H9 (cell line): ENCODE results near the gene CACNA2D3. TPM values are rescaled to one million over a fixed set of nuclear protein-coding genes. Genes with fewer than 3 reads are reported as not detected.

Experiments
- DNase-seq: peaks from one replicate; pipeline ENCODE4 v3.0.0-alpha.2; 2017
- H2AFZ ChIP-seq: one replicate; pipeline ENCODE4 v1.6.1; 2013; ENCODE audit warnings: mild to moderate bottlenecking, low read length, control low read depth, moderate library complexity
- H2AK5ac ChIP-seq: 2 replicates; pipeline ENCODE4 v1.6.1; 2013; ENCODE audit warnings: low read length, control low read depth, mixed read lengths; ENCODE audit not compliant: insufficient read length
- H2BK120ac ChIP-seq: one replicate; pipeline ENCODE4 v1.6.1; 2013; ENCODE audit warnings: low read depth, mild to moderate bottlenecking, low read length, control low read depth, inconsistent platforms; ENCODE audit not compliant: poor library complexity, severe bottlenecking
- H2BK12ac ChIP-seq: 2 replicates; pipeline ENCODE4 v1.6.1; 2013; ENCODE audit warnings: low read length, control low read depth, mixed read lengths, low read depth; ENCODE audit not compliant: insufficient read length
- H2BK15ac ChIP-seq: 2 replicates; pipeline ENCODE4 v1.6.1; 2013; ENCODE audit warnings: low read depth, low read length, control low read depth
- H2BK20ac ChIP-seq: one replicate; pipeline ENCODE4 v1.6.1; 2013; ENCODE audit warnings: low read depth, mild to moderate bottlenecking, low read length, control low read depth, inconsistent platforms; ENCODE audit not compliant: poor library complexity, severe bottlenecking
- H2BK5ac ChIP-seq: 2 replicates; pipeline ENCODE4 v1.6.1; 2013; ENCODE audit warnings: low read length, control low read depth, mixed read lengths; ENCODE audit not compliant: insufficient read length
- H3K14ac ChIP-seq: 2 replicates; pipeline ENCODE4 v1.6.1; 2013; ENCODE audit warnings: low read length, control low read depth; ENCODE audit not compliant: insufficient read depth
- H3K18ac ChIP-seq: 2 replicates; pipeline ENCODE4 v1.6.1; 2013; ENCODE audit warnings: low read depth, mild to moderate bottlenecking, mixed read lengths, low read length, control low read depth; ENCODE audit not compliant: insufficient read length
- H3K23ac ChIP-seq: 2 replicates; pipeline ENCODE4 v1.6.1; 2013; ENCODE audit warnings: low read length, control low read depth, mixed read lengths, low read depth; ENCODE audit not compliant: insufficient read length
- H3K23me2 ChIP-seq: 2 replicates; pipeline ENCODE4 v1.6.1; 2013; ENCODE audit warnings: low read depth, mild to moderate bottlenecking, mixed read lengths, low read length, control low read depth; ENCODE audit not compliant: insufficient read length, poor library complexity, severe bottlenecking
- H3K27ac ChIP-seq: 2 replicates; pipeline ENCODE4 v1.5.1; 2013; ENCODE audit warnings: low read length, control low read depth, mixed read lengths, low read depth; ENCODE audit not compliant: insufficient read length
- H3K27me3 ChIP-seq: 2 replicates; pipeline ENCODE4 v1.6.1; 2013; ENCODE audit warnings: low read length, control low read depth, inconsistent platforms; ENCODE audit not compliant: insufficient read depth
- H3K4ac ChIP-seq: 2 replicates; pipeline ENCODE4 v1.6.1; 2013; ENCODE audit warnings: low read depth, mild to moderate bottlenecking, control low read depth, inconsistent platforms, low read length, moderate library complexity
- H3K4me1 ChIP-seq: 2 replicates; pipeline ENCODE4 v1.6.1; 2013; ENCODE audit warnings: low read length, control low read depth, inconsistent platforms; ENCODE audit not compliant: insufficient read depth
- H3K4me2 ChIP-seq: 2 replicates; pipeline ENCODE4 v1.6.1; 2013; ENCODE audit warnings: low read length, control low read depth, mixed read lengths; ENCODE audit not compliant: insufficient read length, insufficient read depth
- H3K56ac ChIP-seq: 2 replicates; pipeline ENCODE4 v1.6.1; 2013; ENCODE audit warnings: low read depth, mild to moderate bottlenecking, mixed read lengths, low read length, control low read depth; ENCODE audit not compliant: insufficient read length
- H3K79me1 ChIP-seq: 2 replicates; pipeline ENCODE4 v1.6.1; 2013; ENCODE audit warnings: low read depth, mild to moderate bottlenecking, moderate library complexity, low read length, control low read depth, inconsistent platforms; ENCODE audit not compliant: insufficient read depth, poor library complexity, severe bottlenecking
- H3K79me2 ChIP-seq: 2 replicates; pipeline ENCODE4 v1.6.1; 2013; ENCODE audit warnings: low read length, control low read depth, inconsistent platforms; ENCODE audit not compliant: insufficient read depth
- H3K9ac ChIP-seq: 2 replicates; pipeline ENCODE4 v1.6.1; 2013; ENCODE audit warnings: low read length, control low read depth, mixed read lengths; ENCODE audit not compliant: insufficient read length; ENCODE audit errors: extremely low read depth
- H3K9me3 ChIP-seq: one replicate; pipeline ENCODE4 v1.6.1; 2013; ENCODE audit warnings: low read depth, low read length, inconsistent platforms; ENCODE audit not compliant: control insufficient read depth
- H3T11ph ChIP-seq: one replicate; pipeline ENCODE4 v1.6.1; 2013; ENCODE audit warnings: mild to moderate bottlenecking, low read length, control low read depth, inconsistent platforms
- H4K20me1 ChIP-seq: one replicate; pipeline ENCODE4 v1.6.1; 2013; ENCODE audit not compliant: control insufficient read depth, insufficient read length, insufficient read depth
- H4K5ac ChIP-seq: 2 replicates; pipeline ENCODE4 v1.6.1; 2013; ENCODE audit warnings: low read depth, mild to moderate bottlenecking, mixed read lengths, low read length, control low read depth; ENCODE audit not compliant: insufficient read length
- H4K8ac ChIP-seq: replicated peaks from 2 replicates; pipeline ENCODE4 v1.6.1; 2013; ENCODE audit warnings: low read length, control low read depth, mixed read lengths, low read depth; ENCODE audit not compliant: insufficient read length
- H4K91ac ChIP-seq: 2 replicates; pipeline ENCODE4 v1.6.1; 2013; ENCODE audit warnings: low read depth, mild to moderate bottlenecking, moderate library complexity, mixed read lengths, low read length, control low read depth; ENCODE audit not compliant: insufficient read length
- H3K27ac Mint-ChIP-seq, 3 experiments: 2 replicates in 2 of 3; 3 replicates in 1 of 3; pipeline ENCODE4 v1.8.0; 2020 to 2021; ENCODE audit warnings: mixed read lengths in 3 of 3, mild to moderate bottlenecking in 1 of 3, moderate library complexity in 1 of 3
- H3K27me3 Mint-ChIP-seq: 2 replicates; pipeline ENCODE4 v1.8.0; 2021; ENCODE audit warnings: low read depth, mild to moderate bottlenecking, moderate library complexity, mixed read lengths
- H3K36me3 Mint-ChIP-seq, 3 experiments: 2 replicates in 2 of 3; 3 replicates in 1 of 3; pipeline ENCODE4 v1.8.0; 2020 to 2021; ENCODE audit warnings: low read depth in 3 of 3, mixed read lengths in 3 of 3; ENCODE audit not compliant: insufficient read depth in 1 of 3
- H3K4me1 Mint-ChIP-seq, 2 experiments: 2 replicates each; pipeline ENCODE4 v1.8.0; 2020; ENCODE audit warnings: mixed read lengths in 2 of 2
- H3K4me3 Mint-ChIP-seq, 2 experiments: 2 replicates in 1 of 2; 3 replicates in 1 of 2; pipeline ENCODE4 v1.8.0; 2020 to 2021; ENCODE audit warnings: mild to moderate bottlenecking in 2 of 2, mixed read lengths in 2 of 2, moderate library complexity in 1 of 2
- H3K9me3 Mint-ChIP-seq, 2 experiments: 2 replicates in 1 of 2; 3 replicates in 1 of 2; pipeline ENCODE4 v1.8.0; 2020; ENCODE audit warnings: mild to moderate bottlenecking in 2 of 2, mixed read lengths in 2 of 2, moderate library complexity in 1 of 2
- CTCF ChIP-seq: fragments of 200-600 bp; sonication (generic); conservative IDR thresholded peaks from 3 replicates; pipeline ENCODE4 v1.8.0; 2021; ENCODE audit warnings: antibody characterized with exemption, mild to moderate bottlenecking
- WGBS: extraction: QIAGEN DNeasy Blood & Tissue Kit; methylation state at CpG from one replicate; pipeline ENCODE4 v1.1.7; 2013; ENCODE audit warnings: missing lambda C conversion rate, low lambda C conversion rate, mixed read lengths; ENCODE audit not compliant: insufficient read length; ENCODE audit errors: extremely low coverage; 5-methylcytosine and 5-hydroxymethylcytosine counted together
- total RNA-seq: library from RNA; stranded (reverse); gene quantifications from 2 replicates; pipeline ENCODE4 v1.2.1, GENCODE V29; 2021

The CACNA2D3 gene
- total RNA-seq, 1 experiment from 2014 or later, result 3.2 TPM

DNA sequence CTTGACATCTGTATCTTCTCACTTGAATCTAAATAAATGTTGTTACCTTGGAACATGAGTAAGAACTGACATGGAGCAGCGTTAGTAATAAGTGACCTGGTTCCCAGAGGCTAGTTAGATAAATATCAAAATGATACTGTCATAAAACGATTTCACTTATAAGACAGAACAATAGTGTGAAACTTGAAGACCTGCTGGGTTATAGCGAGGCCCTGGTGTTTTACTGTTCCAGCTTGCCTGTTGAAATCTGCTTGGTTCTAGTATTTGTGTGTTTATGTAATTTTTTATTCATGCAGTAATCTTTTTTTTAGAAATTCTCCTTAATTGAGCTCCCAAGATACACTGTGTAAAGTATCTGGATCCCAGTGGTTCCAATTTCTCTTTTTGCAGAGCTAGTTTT is 129.4 kb downstream of the CACNA2D3 start:
- H2BK20ac ChIP-seq, result no peak overlapping the region
- H3K36me3 Mint-ChIP-seq, result no peaks in the 10 kb centered on the region; a peak in 1 of 7 replicates
- H3K27ac Mint-ChIP-seq, result no peak overlapping the region
- no peaks in the 10 kb centered on the region; a peak in 1 of 5 replicates for H3K9me3 Mint-ChIP-seq
- no peak overlapping the region for H3K18ac ChIP-seq
- no peaks in the 10 kb centered on the region for H3K27me3 Mint-ChIP-seq
- TF ChIP-seq CTCF, result no peak
- no peaks in the 10 kb centered on the region for H3K27me3 ChIP-seq
- H3K4me3 Mint-ChIP-seq, result no peak overlapping the region
- no peak for DNase-seq
- no peak overlapping the region for H3K23ac ChIP-seq
- H3K27ac ChIP-seq, result no peak overlapping the region
- H2BK5ac ChIP-seq, result no peak overlapping the region
- no peak overlapping the region for H2BK120ac ChIP-seq
- no peak overlapping the region for H2AK5ac ChIP-seq
- H2BK12ac ChIP-seq, result no peak overlapping the region
- H3K4ac ChIP-seq, result no peak overlapping the region
- H3K56ac ChIP-seq, result no peak overlapping the region
- no peaks in the 10 kb centered on the region for H3K79me2 ChIP-seq
- no peaks in the 10 kb centered on the region for H3K4me1 ChIP-seq
- H4K20me1 ChIP-seq, result no peaks in the 10 kb centered on the region
- H4K5ac ChIP-seq, result no peak overlapping the region
- H3K9me3 ChIP-seq, result no peaks in the 10 kb centered on the region
- H3K79me1 ChIP-seq, result no peaks in the 10 kb centered on the region
- peaks cover 3 to 5% of the 10 kb centered on the region in 2 experiments for H3K4me1 Mint-ChIP-seq
- H2AFZ ChIP-seq, result no peak overlapping the region
- no peak overlapping the region for H4K8ac ChIP-seq
- H2BK15ac ChIP-seq, result no peak overlapping the region
- H3K14ac ChIP-seq, result no peak overlapping the region
- WGBS, result no CpG with 5 or more reads among the region's 3 CpGs
- H3T11ph ChIP-seq, result no peak overlapping the region
- no peaks in the 10 kb centered on the region for H3K23me2 ChIP-seq
- no peak overlapping the region for H3K4me2 ChIP-seq
- no peak overlapping the region for H4K91ac ChIP-seq
- no peak overlapping the region for H3K9ac ChIP-seq
